Epidermal melanocyte (primary cell): ENCODE results near the gene CACNB1.
A peak's percentile ranks its signal among the peaks of the same experiment; 100 is the strongest.

Experiments used
- DNase-seq: peaks from one replicate; pipeline ENCODE4 v3.0.0; 2011; ENCODE audit warnings: low spot score; ENCODE audit not compliant: insufficient read length

The CACNB1 gene

DNA sequence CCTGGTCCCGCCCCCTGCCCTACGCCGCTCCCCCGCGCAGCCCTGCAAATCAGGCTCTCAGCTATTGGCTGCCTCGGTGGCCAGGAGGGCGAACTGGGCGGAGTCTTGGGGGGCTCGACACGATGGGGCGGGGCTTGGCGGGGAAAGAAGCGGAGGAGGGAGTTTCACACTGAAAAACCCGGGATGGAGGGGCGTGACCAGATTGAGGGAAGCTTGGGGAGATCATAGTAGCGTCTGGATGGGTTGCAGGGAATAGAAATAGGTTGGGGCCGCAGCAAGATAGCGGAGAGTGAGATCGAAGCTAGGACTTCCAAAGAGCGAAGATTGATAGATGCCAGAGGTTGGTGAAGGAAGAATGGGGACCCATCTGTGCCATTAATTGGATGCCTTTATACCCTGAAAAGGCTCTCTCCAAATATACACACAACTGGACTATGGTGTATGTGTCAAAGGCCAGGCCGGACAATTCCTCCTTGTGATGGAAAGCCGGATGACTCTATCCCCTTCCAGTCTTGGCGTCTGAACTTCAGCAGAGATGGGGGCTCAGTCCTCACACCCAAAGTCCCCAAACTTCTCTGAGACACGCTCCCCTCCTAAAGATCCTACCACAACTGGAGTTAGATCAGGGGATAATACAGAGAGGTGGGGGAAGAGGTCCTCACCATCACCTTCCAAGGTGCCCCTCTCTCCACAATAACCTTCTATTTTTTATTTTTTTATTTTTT is 28.7 kb upstream of the CACNB1 start:
- DNase-seq = peak; percentile 89

- DNase-seq = no peak
Observed at GRCh38 chr17:39225308-39225958, 28.0 kb upstream of the CACNB1 start, which contains the start of gene STAC2. STAC2 (minus strand) TSS chr17:39225945; CDS start chr17:39225502, 443 bp downstream.

DNA sequence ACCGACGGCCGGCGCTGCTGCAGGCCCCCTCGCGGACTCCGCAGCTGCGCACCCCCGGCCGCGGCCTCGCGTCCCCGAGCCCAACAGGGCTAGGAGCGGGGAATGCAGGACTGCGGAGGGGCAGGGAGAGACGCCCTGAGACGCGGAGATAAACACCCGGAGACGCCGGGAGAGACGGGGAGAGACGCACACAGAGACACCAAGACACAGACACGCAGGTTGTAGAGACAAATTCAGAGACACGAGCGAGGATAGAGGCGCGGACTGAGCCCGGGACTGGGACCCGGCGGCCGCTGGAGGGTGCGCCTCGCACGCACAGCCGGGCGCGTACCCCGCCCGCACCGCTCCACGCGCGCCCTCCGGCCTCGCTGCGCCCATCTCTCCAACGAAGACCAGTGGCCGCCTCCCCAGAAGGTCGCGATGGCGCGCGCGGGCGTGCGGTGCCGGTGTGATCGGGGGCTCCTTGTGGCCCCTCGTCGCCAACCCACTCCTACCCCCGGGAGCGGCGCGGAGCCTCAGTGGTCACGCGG is 27.4 kb upstream of the CACNB1 start:
- DNase-seq = no peak

GRCh38 chr17:39223907-39224777 is 26.7 kb upstream of the CACNB1 start:
- no peak for DNase-seq

DNA sequence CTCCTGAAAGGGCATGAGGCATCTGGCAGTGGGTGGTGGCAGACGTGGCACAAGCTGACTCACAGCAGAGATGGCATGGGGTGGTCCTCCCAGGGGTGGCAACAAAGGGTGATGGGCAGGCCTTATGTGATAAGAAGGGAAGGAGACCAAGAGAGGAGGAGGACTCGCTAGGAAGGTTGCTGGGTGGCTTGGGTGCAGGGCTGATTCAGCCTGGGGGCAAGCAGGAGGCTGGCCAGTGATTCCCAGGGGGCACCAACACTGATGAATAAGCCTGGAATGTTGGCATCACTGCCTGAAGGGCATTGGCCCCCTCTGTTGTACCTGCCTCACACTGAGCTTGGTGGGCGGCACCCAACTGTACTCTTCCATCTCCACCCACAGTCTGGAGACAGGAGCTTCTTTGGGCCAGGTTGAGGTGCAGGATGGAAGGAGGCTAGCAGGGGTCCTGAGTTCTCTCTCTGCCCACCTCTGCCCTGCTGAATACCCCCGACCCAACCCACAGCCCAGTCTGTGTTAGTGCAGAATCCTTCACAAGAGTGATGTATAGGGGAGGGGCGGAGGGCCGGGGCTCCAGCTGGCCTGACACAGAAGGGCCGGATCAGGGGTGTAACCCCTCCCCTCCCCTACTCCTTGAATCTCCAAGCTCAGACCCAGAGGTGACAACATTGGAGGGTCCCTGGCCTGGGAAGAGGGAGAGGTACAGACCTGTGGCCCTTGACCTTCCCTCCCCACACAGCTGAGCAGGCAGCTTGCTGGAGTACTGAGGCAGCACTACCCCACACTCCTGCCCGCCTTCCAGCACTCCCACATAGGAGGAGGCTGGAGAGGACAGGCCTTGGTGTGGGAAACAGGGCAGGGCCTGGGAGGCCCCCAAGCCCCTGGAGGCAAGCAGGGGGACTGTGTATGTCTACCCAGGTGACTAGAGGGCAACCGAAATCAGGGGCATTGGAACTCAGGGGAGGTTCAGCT is 25.7 kb upstream of the CACNB1 start:
- DNase-seq = no peak

DNA sequence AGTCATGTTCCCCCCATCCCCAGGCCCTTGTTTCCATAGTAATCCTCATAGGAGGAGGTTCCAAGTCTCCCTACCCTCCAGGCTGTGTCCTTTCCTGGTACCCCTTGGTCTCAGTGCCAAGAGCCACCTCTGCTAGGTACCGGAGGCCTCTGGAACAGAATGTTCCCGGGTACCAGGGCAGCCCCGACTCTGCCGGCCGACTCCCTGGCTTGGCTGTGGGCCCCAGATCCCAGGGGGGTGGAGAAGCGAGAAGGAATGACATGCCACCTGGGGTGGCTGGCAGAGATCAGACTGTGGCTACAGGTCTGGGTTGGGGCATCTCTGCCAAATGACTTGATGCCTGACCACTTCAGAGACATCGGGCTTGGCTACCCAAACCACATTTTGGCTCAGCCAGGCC is 24.7 kb upstream of the CACNB1 start:
- no peak for DNase-seq

DNA sequence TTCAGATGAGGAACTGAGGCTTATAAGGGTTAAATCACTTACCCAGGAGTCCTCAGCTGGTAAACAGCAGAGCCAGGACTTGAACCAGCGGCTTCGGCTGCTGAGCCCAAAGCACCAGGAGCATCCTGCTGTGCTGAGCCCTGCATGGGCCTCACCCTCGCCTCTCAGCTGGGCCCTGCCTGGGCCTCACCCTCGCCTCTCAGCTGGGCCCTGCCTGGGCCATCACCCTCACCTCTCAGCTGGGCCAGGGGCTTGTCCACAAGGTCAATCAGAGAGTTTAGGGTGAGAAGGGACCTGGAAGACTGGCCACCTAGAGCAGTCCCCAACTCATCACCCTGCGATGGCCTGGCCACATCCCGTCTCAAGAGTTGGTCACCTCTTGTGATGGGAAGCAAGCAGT is 24.1 kb upstream of the CACNB1 start:
- DNase-seq = no peak

DNA sequence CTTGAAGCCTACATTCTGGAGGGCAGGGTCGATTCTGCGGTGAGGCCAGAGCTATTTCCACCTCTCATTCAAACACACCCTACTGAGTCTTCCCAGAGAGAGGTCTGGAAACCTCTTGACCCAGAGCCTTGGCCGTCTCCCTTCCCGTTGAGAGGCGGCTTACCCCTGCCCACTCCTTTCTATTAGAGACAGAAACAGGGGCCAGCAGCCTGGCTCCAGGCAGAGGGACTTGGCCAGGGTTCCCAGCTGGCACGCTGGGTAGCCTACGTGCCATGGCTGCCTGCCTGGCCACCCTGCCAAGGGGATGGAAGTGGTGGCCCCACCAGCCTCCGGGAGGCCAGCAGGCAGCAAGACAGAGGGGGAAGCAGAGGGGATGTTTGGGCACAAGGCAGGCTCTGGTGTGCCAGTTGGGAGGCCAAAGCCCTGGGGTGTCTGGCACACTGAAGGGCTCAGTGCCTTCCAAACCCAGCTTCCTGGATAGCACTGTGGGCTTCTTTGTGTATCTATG is 22.2 kb upstream of the CACNB1 start:
- DNase-seq = no peak

GRCh38 chr17:39218906-39219305 is 21.4 kb upstream of the CACNB1 start:
- DNase-seq = no peak

DNA sequence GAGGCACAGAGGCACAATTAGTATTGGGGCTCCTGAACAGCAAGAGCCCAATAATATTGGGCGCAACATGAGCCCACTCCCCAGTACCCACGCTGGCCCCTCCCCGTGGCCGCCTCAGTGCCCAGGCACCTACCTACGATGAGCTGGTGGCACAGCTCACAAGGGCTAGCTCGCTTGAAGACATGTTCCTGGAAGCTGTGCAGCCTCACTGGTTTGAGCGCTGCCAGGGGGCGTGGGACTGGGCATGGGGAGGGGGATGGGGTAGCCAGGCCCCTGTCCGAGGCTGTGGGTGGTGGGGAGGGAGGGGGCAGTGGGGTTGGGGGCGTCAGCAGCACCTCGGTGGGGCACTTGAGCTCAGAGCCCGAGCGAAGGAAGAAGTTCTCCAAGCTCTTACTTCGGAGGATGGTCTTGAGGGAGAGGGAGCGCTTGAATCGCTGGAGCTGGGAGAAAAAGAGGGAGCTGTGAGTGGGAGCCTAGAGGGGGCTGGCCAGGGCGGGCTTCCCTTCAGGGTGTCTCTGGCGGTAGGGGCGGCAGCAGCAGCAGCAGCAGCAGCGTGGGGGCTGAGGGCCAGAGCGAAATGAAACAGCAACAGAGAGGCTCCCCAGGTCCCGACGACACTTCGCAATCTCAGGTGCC is 20.4 kb upstream of the CACNB1 start:
- DNase-seq = no peak

GRCh38 chr17:39213852-39214251 is 16.4 kb upstream of the CACNB1 start:
- DNase-seq = no peak

GRCh38 chr17:39212841-39213480 is 15.5 kb upstream of the CACNB1 start:
- no peak for DNase-seq

DNA sequence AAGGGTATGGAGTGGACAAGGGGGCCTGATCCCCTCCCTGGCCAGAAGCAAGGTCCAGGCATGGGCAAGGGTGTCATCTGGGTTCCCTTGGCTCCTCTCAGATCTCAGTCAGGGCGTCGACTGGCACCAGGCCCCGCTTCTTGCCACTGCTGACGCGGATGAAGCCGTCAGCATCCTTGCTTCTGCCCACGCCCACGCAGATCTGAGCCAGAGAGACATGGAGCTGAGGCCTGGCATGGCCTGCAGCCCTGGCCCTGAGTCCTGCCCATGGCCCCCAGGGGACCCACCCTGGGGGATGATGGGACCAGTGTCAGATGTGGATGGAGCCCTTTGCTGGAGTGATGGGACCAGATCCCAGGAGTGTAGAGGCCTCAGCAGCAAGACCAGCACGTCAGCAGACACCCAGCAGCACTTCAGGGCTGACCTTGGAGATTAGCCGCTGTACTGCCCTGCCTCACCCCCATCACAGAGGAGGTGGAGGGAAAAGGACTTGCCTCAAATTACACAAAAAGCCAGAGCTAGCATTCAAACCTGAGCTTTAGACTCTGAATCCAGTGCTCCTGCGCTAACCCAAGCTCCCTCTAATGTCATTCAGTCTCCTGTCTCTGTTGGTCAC is 14.8 kb upstream of the CACNB1 start:
- no peak for DNase-seq

DNA sequence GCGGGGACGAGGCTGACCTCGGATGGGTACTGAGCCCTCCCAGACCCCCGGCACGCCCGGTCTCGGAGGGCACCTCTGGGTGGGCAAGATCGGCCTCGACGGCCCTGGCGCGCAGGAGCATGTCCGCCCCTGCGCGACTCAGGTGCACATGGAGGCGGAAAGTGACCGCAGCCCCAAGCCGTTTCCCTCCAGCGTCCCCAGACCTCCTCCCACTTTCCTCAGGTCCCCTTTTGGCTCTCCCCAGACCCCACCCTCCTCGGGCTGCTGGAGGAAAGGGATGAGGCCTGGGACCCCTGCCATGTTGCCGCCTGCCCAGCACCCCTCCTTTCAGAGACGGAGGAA is 12.6 kb upstream of the CACNB1 start:
- DNase-seq = no peak

GRCh38 chr17:39209317-39210092 is 12.0 kb upstream of the CACNB1 start:
- DNase-seq = no peak

- no peak for DNase-seq
Observed at GRCh38 chr17:39208893-39209292, 11.4 kb upstream of the CACNB1 start.

DNA sequence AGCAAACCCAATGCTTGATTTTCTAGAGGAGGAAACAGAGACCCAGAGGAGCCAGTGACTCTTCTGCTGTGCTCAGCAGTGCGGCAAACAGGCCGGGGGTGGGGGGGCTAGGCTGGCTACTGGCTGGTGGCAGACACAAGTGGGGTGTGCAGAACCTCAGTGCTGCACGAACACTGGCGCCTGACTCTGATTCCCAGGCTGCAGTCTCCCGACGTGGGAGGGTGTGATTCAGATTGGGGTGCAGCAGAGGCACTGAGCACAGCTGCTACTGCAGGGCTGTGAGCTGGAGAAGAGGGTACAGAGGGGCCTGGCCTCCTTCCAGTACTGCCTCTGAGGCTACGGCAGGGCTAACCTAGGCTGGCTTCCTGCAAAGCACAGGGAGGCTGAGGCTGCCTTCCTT is 10.7 kb upstream of the CACNB1 start:
- no peak for DNase-seq

DNA sequence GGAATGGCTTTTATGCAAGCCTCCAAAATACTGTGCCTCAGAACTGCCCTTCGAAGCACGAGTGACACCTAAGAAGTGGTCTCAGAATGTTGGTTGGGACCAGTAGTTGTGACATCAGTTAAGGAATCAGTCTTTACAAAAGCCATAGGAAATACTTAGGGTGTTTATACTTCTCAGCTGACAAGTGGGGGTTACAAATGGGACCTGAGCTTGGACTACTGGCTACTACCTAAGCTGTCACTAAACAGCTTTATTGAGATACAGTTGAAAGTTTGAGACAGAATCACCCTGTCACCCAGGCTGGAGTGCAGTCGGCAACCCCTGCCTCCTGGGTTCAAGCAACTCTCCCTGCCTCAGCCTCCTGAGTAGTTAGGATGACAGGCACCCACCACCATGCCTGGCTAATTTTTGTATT is 7.7 kb upstream of the CACNB1 start:
- DNase-seq = no peak
